B cell (primary cell): Measurements from ENCODE around the gene CA5A.

Experiments used
- EZH2 ChIP-seq: IDR thresholded peaks from 2 replicates; pipeline ENCODE4 v1.6.1; 2012; ENCODE audit warnings: borderline replicate concordance, low read depth, mild to moderate bottlenecking, moderate library complexity, low read length; ENCODE audit not compliant: insufficient read depth, poor library complexity, severe bottlenecking
- TF ChIP-seq, protein P1 (sequence below): fragments of 200-600 bp; IDR thresholded peaks from one replicate; pipeline ENCODE4 v1.8.0; 2022; ENCODE audit warnings: antibody characterized with exemption, mild to moderate bottlenecking

DNA sequence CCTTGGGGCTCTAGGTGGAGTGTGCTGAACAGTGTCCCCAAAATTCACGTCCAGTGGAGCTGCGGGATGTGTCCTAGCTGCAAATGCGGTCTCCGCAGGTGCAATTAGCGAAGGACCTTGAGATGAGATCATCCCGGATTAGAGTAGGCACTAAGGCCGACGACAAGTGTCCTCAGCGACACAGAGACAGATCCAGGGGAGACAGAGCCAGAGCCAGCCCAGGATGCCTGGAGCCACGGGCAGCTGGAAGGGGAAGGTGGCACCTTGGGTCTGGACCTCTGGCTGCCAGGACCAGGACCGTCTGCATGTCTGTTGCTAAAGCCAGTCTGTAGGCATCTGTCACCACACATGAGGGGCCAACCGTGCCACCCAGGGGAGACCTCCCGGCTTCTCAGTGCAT, 91.5 kb downstream of the CA5A start:
- TF ChIP-seq, protein P1, sequence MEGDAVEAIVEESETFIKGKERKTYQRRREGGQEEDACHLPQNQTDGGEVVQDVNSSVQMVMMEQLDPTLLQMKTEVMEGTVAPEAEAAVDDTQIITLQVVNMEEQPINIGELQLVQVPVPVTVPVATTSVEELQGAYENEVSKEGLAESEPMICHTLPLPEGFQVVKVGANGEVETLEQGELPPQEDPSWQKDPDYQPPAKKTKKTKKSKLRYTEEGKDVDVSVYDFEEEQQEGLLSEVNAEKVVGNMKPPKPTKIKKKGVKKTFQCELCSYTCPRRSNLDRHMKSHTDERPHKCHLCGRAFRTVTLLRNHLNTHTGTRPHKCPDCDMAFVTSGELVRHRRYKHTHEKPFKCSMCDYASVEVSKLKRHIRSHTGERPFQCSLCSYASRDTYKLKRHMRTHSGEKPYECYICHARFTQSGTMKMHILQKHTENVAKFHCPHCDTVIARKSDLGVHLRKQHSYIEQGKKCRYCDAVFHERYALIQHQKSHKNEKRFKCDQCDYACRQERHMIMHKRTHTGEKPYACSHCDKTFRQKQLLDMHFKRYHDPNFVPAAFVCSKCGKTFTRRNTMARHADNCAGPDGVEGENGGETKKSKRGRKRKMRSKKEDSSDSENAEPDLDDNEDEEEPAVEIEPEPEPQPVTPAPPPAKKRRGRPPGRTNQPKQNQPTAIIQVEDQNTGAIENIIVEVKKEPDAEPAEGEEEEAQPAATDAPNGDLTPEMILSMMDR = no peak
- TF ChIP-seq EZH2 = no peak
